Measurements from ENCODE around the gene SULT1A1. TPM values are rescaled to one million over a fixed set of nuclear protein-coding genes. Genes with fewer than 3 reads are reported as not detected.

SULT1A1 gene
- total RNA-seq, 2 experiments from 2014 or later, result 5.5 to 6.2 TPM

DNA sequence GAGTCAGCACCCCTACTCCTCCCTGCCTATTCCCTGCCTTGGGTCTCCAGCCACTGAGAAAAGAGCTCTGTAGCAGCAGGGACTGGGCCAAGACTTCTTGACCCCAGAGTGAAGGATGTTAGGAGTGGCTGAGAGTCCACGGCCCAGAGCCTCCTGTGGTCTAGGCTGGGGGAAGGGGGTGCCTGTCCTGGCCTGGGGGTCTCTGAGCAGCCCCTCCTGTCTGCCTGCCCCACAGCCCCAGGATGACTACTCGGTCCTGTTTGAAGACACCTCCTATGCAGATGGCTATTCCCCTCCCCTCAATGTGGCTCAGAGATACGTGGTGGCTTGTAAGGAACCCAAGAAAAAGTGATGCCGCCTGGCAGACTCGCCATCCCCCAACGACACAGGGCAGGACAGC lies 18.5 kb downstream of the SULT1A1 start:
- Mint-ChIP-seq H3K4me1 (no peaks in the 10 kb centered on the region), H3K4me3 (no peak overlapping the region), H3K27me3 (no peaks in the 10 kb centered on the region), H3K9me3 (no peaks in the 10 kb centered on the region), H3K27ac (no peak overlapping the region), H3K36me3 (ENCODE audit: low read depth) (peaks cover 14% of the 10 kb centered on the region)
- ChIA-PET POLR2A (no interaction called here), CTCF (no interaction called here)
- no peak for DNase-seq

DNA sequence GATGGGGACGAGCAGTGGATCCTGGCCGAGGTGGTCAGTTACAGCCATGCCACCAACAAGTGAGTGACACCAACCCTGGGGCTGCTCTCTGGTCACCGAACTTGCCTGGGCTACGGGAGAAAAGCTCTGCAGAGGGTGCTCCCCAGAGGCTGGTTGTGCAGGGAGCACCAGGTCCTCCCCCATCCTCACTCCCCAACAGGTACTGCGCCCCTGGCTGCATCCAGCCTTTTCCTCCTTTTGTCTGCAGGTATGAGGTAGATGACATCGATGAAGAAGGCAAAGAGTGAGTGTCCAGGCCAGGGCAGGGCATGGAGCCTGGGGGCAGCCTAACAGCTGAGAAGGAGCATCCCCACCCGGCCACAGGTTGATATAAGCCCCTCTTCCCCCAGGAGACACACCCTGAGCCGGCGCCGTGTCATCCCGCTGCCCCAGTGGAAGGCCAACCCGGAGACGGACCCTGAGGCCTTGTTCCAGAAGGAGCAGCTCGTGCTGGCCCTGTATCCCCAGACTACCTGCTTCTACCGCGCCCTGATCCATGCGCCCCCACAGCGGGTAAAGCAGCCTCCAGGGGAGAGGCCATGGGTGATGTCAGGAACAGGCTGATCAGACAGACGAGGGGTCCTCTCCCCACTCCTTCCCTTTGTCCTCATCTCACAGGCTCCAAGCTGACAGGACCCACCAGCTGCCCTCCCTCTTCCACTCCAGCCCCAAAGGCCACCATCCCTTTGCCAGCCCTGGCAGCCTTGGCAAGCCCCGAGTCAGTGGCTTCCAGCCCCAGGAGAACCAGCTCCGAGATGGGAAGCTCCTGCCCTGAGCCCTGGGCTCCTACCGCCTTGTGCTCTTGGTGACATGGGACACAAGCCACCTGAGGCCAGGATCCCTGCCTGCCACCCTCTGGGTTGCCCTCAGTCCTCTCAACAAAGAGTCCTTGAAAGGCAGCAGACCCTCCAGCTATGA lies 19.2 kb downstream of the SULT1A1 start:
- ChIA-PET CTCF (no interaction called here), POLR2A (no interaction called here)
- peaks cover 16% of the 10 kb centered on the region for H3K36me3 Mint-ChIP-seq (ENCODE audit: low read depth)
- H3K27me3 Mint-ChIP-seq, result no peaks in the 10 kb centered on the region
- no peak overlapping the region for H3K27ac Mint-ChIP-seq
- no peak overlapping the region for H3K4me3 Mint-ChIP-seq
- H3K4me1 Mint-ChIP-seq, result no peaks in the 10 kb centered on the region
- no peak for DNase-seq
- H3K9me3 Mint-ChIP-seq, result no peaks in the 10 kb centered on the region

DNA sequence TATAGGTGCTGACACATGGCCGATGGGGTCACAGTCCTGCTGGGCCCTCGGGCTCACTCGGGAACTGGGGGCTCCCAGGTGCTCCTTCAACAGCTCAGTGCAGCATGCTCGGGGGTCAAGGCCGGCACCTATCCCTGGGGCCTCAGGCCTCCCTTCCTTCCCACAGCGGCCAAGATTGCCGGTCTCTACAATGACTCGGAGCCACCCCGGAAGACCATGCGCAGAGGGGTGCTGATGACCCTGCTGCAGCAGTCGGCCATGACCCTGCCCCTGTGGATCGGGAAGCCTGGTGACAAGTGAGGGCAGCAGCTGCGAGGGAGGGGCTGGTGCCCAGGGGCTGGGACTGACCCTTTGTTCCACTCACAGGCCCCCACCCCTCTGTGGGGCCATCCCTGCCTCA lies 19.9 kb downstream of the SULT1A1 start:
- POLR2A ChIA-PET, result no interaction called here
- Mint-ChIP-seq H3K4me3 (no peak overlapping the region), H3K36me3 (ENCODE audit: low read depth) (peaks cover 22% of the 10 kb centered on the region), H3K27ac (no peak overlapping the region), H3K27me3 (no peaks in the 10 kb centered on the region), H3K4me1 (no peaks in the 10 kb centered on the region), H3K9me3 (no peaks in the 10 kb centered on the region)
- CTCF ChIA-PET, result no interaction called here
- DNase-seq, result no peak

DNA sequence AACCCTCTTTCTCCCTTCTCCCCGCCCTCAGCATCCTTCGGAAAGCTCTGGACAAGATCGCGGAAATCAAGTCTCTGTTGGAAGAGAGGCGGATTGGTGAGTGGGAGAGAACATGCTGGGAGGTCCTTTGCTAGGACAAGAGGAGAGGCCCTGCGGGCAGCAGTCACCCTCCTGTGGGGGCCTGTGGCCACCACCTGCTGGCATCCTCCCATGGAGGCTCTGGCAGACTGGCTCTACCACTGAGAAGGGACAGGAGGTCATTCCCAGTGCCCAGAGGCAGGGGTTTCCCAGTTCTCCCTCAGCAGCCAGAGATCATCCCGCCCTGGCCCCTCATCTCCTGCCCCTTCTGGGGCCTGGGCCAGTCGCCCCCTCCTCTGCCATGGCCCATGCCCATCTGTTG lies 20.8 kb downstream of the SULT1A1 start:
- H3K4me1 Mint-ChIP-seq, result no peaks in the 10 kb centered on the region
- H3K36me3 Mint-ChIP-seq (ENCODE audit: low read depth), result peaks cover 25% of the 10 kb centered on the region
- no peak overlapping the region for H3K27ac Mint-ChIP-seq
- H3K9me3 Mint-ChIP-seq, result no peaks in the 10 kb centered on the region
- no peak for DNase-seq
- H3K4me3 Mint-ChIP-seq, result no peak overlapping the region
- CTCF ChIA-PET, result no interaction called here
- POLR2A ChIA-PET, result no interaction called here
- H3K27me3 Mint-ChIP-seq, result no peaks in the 10 kb centered on the region

DNA sequence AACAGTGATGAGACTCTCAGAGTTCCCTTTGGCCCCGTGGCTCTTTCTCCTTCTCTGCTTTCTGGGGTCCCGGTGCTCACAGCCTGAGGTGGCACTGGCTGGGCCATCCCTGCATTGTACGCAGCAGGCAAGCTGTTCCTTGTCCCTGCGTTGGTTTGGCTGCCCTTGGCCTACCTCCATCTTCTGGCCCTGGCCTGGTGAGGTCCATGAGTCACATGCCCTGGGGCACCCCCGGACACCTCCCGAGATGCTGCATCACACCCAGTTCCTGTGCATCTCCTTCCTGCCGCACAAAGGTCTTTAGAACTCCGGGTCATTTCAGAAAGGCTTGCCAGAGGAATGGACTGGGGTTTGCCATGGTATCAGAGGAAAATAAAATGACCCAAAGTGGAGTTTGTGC lies 22.5 kb downstream of the SULT1A1 start:
- Mint-ChIP-seq H3K27me3 (no peaks in the 10 kb centered on the region), H3K27ac (no peak overlapping the region), H3K36me3 (ENCODE audit: low read depth) (peaks cover 33% of the 10 kb centered on the region), H3K9me3 (no peaks in the 10 kb centered on the region), H3K4me1 (no peaks in the 10 kb centered on the region), H3K4me3 (no peak overlapping the region)
- DNase-seq, result no peak
- POLR2A ChIA-PET, result no interaction called here
- CTCF ChIA-PET, result no interaction called here

DNA sequence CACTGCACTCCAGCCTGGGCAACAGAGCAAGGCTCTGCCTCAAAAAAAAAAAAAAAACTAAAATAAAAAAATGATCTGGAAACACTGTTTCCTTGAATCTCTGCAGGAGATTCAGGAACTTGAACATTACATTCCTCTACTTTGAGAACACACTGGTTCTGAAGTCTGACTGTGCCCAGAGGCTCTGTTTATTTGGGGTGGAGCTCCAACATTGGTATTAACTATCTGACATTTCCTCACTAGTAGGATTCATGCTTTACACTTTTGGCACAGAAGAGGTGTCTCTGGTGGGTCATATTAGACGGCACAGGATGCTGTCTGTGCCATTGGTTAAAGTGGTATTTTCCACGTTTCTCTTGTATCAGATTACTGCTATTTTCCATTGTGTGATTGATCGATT lies 23.4 kb downstream of the SULT1A1 start:
- POLR2A ChIA-PET, result no interaction called here
- Mint-ChIP-seq H3K27me3 (no peaks in the 10 kb centered on the region), H3K27ac (no peak overlapping the region), H3K4me1 (no peaks in the 10 kb centered on the region), H3K36me3 (ENCODE audit: low read depth) (peaks cover 34% of the 10 kb centered on the region), H3K4me3 (no peak overlapping the region), H3K9me3 (no peaks in the 10 kb centered on the region)
- CTCF ChIA-PET, result interaction anchor here (0.7 kb wide), 1 partner anchor 29 kb away, joined by 3 read pairs; no protein-coding TSS in a partner anchor
- DNase-seq, result no peak

DNA sequence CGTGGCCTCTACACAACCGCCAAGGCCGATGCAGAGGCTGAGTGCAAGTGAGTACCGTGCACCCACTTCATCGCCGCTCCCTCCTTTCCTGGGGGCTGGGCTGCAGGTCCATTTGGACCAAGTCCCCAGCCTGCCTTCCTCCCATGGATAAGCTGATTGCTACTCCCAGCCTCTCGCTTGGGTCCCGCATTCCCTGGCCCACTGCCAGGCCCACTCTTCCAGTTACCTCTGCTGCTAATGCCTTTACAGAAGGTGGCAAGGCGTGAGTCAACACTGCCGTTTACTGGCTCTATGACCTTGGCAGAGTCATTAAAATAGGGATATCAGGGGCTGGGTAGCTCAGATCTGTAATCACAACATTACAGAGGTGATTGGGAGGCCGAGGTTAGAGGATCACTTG lies 24.2 kb downstream of the SULT1A1 start:
- Mint-ChIP-seq H3K4me1 (no peaks in the 10 kb centered on the region), H3K36me3 (ENCODE audit: low read depth) (peaks cover 29% of the 10 kb centered on the region), H3K9me3 (no peaks in the 10 kb centered on the region), H3K27me3 (no peaks in the 10 kb centered on the region), H3K4me3 (no peak overlapping the region), H3K27ac (no peak overlapping the region)
- ChIA-PET POLR2A (no interaction called here), CTCF (no interaction called here)
- DNase-seq, result no peak

DNA sequence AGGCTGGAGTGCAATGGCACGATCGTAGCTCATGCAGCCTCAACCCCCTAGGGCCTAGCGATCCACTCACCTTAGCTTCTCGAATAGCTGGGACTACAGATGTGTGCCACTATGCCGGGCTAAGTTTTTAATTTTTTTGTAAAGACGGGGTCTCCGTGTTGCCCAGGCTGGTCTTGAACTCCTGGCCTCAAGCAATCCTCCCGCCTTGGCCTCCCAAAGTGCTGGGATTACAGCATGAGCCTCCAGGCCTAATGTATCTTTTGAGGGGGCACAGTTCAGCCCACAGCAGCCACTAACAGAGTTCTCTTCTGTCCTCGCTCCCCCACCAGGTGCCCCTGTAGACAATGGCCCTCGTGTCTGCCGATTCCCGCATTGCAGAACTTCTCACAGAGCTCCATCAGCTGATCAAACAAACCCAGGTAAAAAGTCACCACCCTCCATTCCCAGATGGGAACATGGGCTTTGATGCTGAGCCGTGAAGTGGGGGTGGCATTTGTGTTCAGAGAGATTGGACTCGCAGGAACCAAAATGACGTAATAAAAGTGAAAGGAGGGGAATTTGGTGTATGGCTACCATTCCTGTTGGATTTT lies 29.0 kb downstream of the SULT1A1 start:
- Mint-ChIP-seq H3K4me3 (no peak overlapping the region), H3K36me3 (ENCODE audit: low read depth) (peaks cover 24% of the 10 kb centered on the region), H3K27me3 (no peaks in the 10 kb centered on the region), H3K4me1 (no peaks in the 10 kb centered on the region), H3K27ac (no peak overlapping the region), H3K9me3 (no peaks in the 10 kb centered on the region)
- no peak for DNase-seq
- CTCF ChIA-PET, result no interaction called here
- POLR2A ChIA-PET, result interaction anchor here (1.0 kb wide), 1 partner anchor 477 kb away, joined by 3 read pairs; no protein-coding TSS in a partner anchor

DNA sequence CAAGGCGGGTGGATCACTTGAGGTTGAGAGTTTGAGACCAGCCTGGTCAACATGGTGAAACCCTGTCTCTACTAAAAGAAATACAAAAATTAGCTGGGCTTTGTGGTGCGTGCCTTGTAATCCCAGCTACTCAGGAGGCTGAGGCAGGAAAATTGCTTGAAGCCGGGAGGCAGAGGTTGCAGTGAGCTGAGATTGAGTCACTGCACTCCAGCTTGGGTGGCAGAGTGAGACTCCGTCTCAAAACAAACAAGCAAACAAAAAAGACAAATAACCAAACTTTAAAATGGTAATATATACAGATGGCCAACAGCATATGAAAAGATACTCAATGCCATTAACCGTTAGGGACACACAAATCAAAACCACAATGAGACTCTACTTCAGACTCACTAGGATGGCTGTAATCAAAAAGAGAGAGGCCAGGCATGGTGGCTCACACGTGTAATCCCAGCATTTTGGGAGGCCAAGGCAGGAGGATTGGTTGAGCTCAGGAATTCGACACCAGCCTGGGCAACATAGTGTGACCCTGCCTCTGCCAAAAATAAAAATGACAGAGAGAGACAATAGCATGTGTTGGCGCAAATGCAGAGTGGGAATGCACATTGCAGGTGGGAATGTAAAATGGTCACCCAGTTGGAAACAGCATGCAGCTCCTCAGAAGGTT lies 34.3 kb downstream of the SULT1A1 start:
- no peak for DNase-seq
- Mint-ChIP-seq H3K4me3 (no peak overlapping the region), H3K36me3 (ENCODE audit: low read depth) (no peaks in the 10 kb centered on the region), H3K27me3 (no peaks in the 10 kb centered on the region), H3K4me1 (no peaks in the 10 kb centered on the region), H3K9me3 (no peaks in the 10 kb centered on the region), H3K27ac (no peak overlapping the region)
- ChIA-PET POLR2A (no interaction called here), CTCF (interaction anchor here (1.4 kb wide), 1 partner anchor 20 kb away, joined by 3 read pairs; no protein-coding TSS in a partner anchor)

DNA sequence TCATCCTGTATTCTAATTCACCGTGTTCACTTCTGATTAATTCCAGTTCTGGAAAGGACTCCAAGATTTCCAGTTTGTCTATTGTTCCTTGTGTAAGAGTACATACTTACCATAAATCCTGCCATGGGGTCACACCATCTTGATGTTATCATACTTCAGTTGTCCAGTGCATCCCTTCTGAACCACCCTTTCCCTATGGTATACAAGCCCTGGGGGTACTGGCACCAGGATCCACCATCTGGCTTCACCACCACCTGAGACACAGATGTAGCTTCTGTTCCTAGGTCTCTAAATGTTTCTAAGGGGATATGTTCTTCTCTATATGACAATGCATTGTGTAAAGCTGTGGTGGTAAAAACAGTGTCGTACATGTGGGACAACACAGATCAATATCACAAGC lies 34.9 kb downstream of the SULT1A1 start:
- Mint-ChIP-seq H3K4me3 (no peak overlapping the region), H3K36me3 (ENCODE audit: low read depth) (no peaks in the 10 kb centered on the region), H3K27ac (no peak overlapping the region), H3K4me1 (no peaks in the 10 kb centered on the region), H3K9me3 (no peaks in the 10 kb centered on the region), H3K27me3 (no peaks in the 10 kb centered on the region)
- POLR2A ChIA-PET, result no interaction called here
- CTCF ChIA-PET, result interaction anchor here (0.5 to 1.4 kb wide), 2 partner anchors 20 to 85 kb away, joined by 3 read pairs; no protein-coding TSS in a partner anchor
- no peak for DNase-seq

DNA sequence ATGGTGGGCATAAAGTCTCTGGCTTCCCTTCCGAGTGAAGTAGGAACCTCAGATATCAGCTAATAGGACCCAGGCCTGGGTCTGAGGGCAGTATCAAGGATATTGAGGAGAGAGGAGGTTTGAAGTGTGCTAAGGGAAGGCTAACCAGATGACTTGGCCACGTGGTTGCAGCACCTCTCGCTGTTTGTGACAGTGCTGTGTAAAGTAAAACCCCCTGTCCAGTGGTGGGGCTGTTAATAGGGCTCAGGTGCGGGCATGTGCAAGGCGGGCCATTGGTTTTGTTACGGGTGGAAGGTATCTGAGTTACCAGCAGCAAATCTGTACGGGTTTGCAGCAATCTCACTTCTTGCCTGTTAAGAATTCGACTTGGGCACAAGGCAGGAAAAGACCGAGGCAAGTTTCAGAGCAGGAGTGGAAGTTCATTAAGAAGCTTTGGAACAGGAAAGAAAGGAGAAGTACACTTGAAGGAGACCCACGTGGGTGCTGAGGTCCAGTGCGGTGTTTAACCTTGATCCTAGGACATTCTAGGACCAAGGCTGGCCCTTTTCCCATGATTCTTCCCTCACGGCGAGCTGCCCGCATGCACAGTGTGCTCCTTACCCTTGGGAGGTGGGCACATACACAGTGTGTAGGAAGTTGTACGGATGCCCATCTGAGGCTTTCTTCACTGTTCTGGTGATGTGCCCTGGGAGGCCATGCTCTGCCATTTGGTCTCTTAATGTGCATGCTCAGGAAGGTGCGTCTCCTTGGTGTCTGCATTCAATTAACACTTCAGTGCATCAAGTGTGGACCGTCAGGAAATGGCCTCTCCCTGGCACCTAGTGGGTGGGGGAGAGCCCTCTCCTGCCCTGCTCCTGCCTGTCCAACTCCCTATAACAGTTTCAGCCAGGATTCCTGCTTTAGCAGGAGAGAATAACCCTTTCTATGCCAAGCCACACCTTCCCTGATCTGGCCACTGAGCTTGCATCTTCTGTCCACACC lies 35.8 kb downstream of the SULT1A1 start:
- Mint-ChIP-seq H3K4me1 (no peaks in the 10 kb centered on the region), H3K27ac (no peak overlapping the region), H3K27me3 (no peaks in the 10 kb centered on the region), H3K4me3 (no peak overlapping the region), H3K9me3 (no peaks in the 10 kb centered on the region), H3K36me3 (ENCODE audit: low read depth) (no peaks in the 10 kb centered on the region)
- no peak for DNase-seq
- POLR2A ChIA-PET, result no interaction called here
- CTCF ChIA-PET, result interaction anchor here (0.5 to 1.4 kb wide), 2 partner anchors 19 to 84 kb away, joined by 3 read pairs; no protein-coding TSS in a partner anchor

DNA sequence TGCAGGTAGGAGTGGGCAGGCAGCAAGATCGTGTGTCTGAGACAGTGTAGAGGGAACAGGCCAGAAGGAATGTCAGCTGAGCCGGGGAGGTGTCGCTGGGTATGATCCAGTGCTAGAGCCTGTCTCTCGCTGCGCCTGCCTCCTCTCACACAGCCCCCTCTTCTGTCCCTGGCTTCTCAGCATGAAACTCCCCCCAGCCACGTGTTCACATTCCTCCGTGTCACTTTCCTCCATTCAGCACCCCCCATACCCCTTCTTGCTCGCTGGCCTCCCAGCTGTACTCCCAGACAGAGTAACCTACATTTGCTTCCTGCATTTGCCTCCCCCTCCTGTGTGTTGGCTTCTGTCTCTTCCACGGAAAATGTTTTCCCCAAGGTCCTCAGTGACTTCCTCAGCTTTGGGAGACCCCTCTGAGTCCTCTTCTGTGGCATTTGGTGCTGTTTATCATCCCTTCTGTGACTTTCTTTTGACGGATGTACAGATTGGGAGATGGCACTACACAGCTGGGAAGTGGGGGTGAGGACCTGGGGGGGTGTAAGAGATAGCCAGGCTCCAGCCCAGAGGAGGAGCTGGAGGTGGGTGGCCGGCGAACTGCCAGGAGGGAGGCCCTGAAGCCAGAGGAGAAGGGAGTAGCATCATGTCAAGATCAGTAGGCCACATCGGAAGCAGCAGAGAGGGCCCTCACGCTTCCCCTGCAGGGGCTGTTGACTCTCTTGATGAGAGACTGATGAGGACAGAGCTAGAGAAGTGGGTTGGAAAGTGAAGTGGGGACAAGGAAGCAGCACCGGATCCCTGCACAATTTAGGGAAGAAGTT lies 36.9 kb downstream of the SULT1A1 start:
- POLR2A ChIA-PET, result no interaction called here
- H3K27ac Mint-ChIP-seq, result no peak overlapping the region

More for the DNA sequence above, 36.9 kb downstream of the SULT1A1 start:
- no peaks in the 10 kb centered on the region for H3K9me3 Mint-ChIP-seq
- no peaks in the 10 kb centered on the region for H3K4me1 Mint-ChIP-seq
- no peak overlapping the region for H3K4me3 Mint-ChIP-seq
- CTCF ChIA-PET, result no interaction called here
- DNase-seq, result no peak
- H3K27me3 Mint-ChIP-seq, result no peaks in the 10 kb centered on the region
- no peaks in the 10 kb centered on the region for H3K36me3 Mint-ChIP-seq (ENCODE audit: low read depth)

Measured in activated CD4-positive, alpha-beta memory T cell treated with anti-CD3 and anti-CD28 coated beads, Interleukin-2, amount 10 ng/mL, durations not matched to agents 7 days and 5 days (primary cell).